ENCODE data around the gene PRPF39. TPM values are rescaled to one million over a fixed set of nuclear protein-coding genes. Genes with fewer than 3 reads are reported as not detected.

Gene PRPF39
- polyA plus RNA-seq, 4 donors: 12.1 to 59.9 (median 32.0) TPM

DNA sequence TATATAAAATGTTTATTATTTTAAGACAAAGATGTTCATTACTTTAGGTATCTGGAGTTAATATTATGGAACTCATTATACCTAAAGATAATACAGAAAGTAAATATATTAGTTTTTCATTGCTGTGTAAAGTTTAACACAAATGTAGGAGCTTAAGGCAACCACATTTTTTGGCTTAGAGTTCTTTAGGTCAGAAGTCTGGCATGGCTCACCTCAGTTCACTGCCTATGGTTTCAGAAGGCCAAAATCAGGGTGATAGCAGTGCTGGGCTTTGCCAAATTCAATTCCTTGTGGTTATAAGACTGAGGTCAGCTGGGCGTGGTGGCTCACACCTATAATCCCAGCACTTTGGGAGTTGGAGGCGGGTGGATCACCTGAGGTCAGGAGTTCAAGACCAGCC, 35.5 kb upstream of the PRPF39 start:
- Histone ChIP-seq H3K27ac (ENCODE audit: low read depth in 1 of 3, low read length in 2 of 3) (no peak overlapping the region), H3K9me3 (ENCODE audit: control insufficient read depth in 2 of 2, insufficient read depth in 1 of 2, low read depth in 1 of 2, low read length in 1 of 2) (no peaks in the 10 kb centered on the region), H3K4me3 (ENCODE audit: low read depth in 1 of 3, low read length in 3 of 3) (no peak overlapping the region), H3K36me3 (ENCODE audit: control insufficient read depth in 3 of 3, insufficient read depth in 2 of 3, low read depth in 1 of 3, low read length in 3 of 3) (peaks cover 0 to 42% (median 3%) of the 10 kb centered on the region in 3 donors), H3K27me3 (ENCODE audit: control insufficient read depth in 3 of 3, insufficient read depth in 3 of 3, low read length in 3 of 3) (no peaks in the 10 kb centered on the region), H3K4me1 (ENCODE audit: control insufficient read depth in 3 of 3, insufficient read depth in 2 of 3, low read depth in 1 of 3, low read length in 2 of 3) (no peaks in the 10 kb centered on the region)
- FAIRE-seq (no peak), DNase-seq (no peak)
- WGBS, 3 donors: 84 to 98% (median 89%) methylated on average over 2 of the region's 2 CpGs

DNA sequence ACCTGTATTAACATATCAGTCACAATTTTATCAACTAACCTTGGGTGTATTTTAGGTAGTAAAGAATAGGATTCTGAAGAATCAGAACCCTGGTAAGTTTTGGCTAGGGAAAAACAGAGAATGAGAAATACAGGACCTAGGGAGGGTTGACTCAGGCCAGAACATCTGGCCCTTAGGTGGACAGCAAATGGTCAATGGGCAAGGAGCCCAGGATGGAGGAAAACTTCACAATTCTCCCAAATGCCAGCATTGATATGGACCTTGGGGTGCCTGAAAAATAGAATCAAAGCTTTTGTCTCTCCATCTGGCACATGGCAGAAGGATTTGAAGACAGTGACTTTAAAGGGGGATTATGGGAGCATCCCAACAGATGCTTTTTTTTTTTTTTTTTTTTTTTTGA, 32.7 kb upstream of the PRPF39 start:
- no peaks in the 10 kb centered on the region for H3K27me3 ChIP-seq (ENCODE audit: control insufficient read depth in 3 of 3, insufficient read depth in 3 of 3, low read length in 3 of 3)
- FAIRE-seq: no peak

DNA sequence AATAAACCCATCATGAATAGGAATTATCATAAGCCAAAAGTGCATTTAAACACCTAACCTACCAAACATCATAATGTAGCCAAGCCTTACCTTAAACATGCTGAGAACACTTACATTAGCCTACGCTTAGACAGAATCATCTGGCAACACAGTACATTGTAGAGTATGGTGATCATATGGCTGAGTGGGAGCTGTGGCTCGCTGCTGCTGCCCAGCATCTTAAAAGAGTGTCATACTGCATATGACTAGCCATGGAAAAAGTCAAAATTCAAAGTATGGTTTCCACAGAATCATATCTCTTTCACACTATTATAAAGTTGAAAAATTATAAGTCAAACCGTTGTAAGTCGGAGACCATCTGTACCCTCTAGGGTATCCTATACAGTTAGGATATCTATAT, 32.0 kb upstream of the PRPF39 start:
- H3K4me1 ChIP-seq (ENCODE audit: control insufficient read depth in 3 of 3, insufficient read depth in 2 of 3, low read depth in 1 of 3, low read length in 2 of 3): no peaks in the 10 kb centered on the region
- no peak overlapping the region for H3K27ac ChIP-seq (ENCODE audit: low read depth in 1 of 3, low read length in 2 of 3)
- no peak overlapping the region for H3K4me3 ChIP-seq (ENCODE audit: low read depth in 1 of 3, low read length in 3 of 3)
- no peaks in the 10 kb centered on the region for H3K9me3 ChIP-seq (ENCODE audit: control insufficient read depth in 2 of 2, insufficient read depth in 1 of 2, low read depth in 1 of 2, low read length in 1 of 2)
- no peak for DNase-seq
- peaks cover 2 to 39% (median 2%) of the 10 kb centered on the region in 3 donors for H3K36me3 ChIP-seq (ENCODE audit: control insufficient read depth in 3 of 3, insufficient read depth in 2 of 3, low read depth in 1 of 3, low read length in 3 of 3)
- no peaks in the 10 kb centered on the region for H3K27me3 ChIP-seq (ENCODE audit: control insufficient read depth in 3 of 3, insufficient read depth in 3 of 3, low read length in 3 of 3)
- WGBS, 3 donors: 93 to 97% (median 96%) methylated on average over 4 of the region's 4 CpGs
- no peak for FAIRE-seq

More for the DNA sequence above, 32.7 kb upstream of the PRPF39 start:
- Histone ChIP-seq H3K9me3 (ENCODE audit: control insufficient read depth in 2 of 2, insufficient read depth in 1 of 2, low read depth in 1 of 2, low read length in 1 of 2) (no peaks in the 10 kb centered on the region), H3K36me3 (ENCODE audit: control insufficient read depth in 3 of 3, insufficient read depth in 2 of 3, low read depth in 1 of 3, low read length in 3 of 3) (peaks cover 2 to 42% (median 2%) of the 10 kb centered on the region in 3 donors), H3K4me3 (ENCODE audit: low read depth in 1 of 3, low read length in 3 of 3) (no peak overlapping the region), H3K4me1 (ENCODE audit: control insufficient read depth in 3 of 3, insufficient read depth in 2 of 3, low read depth in 1 of 3, low read length in 2 of 3) (no peaks in the 10 kb centered on the region), H3K27ac (ENCODE audit: low read depth in 1 of 3, low read length in 2 of 3) (no peak overlapping the region)
- no peak for DNase-seq

DNA sequence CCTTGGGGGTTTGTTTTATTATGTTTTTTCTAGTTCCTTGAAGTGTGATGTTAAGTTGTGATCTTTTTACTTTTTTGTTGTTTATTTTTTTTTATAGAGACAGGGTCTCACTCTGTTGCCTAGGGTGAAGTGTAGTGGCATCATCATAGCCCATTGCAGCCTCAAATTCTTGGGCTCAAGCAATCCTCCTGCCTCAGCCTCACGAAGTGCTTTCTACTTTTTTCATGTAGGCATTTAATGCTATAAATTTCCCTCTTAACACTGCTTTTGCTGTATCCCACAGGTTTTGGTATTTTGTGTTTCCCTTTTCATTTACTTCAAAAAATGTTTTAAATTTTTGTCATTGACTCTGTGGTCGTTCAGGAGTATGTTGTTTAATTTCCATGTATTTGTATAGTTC, 26.6 kb upstream of the PRPF39 start:
- H3K9me3 ChIP-seq (ENCODE audit: control insufficient read depth in 2 of 2, insufficient read depth in 1 of 2, low read depth in 1 of 2, low read length in 1 of 2): no peaks in the 10 kb centered on the region
- WGBS, 3 donors: 89 to 92% (median 90%) methylated on average over 2 of the region's 2 CpGs
- no peak overlapping the region for H3K4me3 ChIP-seq (ENCODE audit: low read depth in 1 of 3, low read length in 3 of 3)
- H3K27ac ChIP-seq (ENCODE audit: low read depth in 1 of 3, low read length in 2 of 3): no peak overlapping the region
- H3K27me3 ChIP-seq (ENCODE audit: control insufficient read depth in 3 of 3, insufficient read depth in 3 of 3, low read length in 3 of 3): no peaks in the 10 kb centered on the region
- peaks cover 2 to 19% (median 2%) of the 10 kb centered on the region in 3 donors for H3K36me3 ChIP-seq (ENCODE audit: control insufficient read depth in 3 of 3, insufficient read depth in 2 of 3, low read depth in 1 of 3, low read length in 3 of 3)
- FAIRE-seq (no peak), DNase-seq (no peak)
- H3K4me1 ChIP-seq (ENCODE audit: control insufficient read depth in 3 of 3, insufficient read depth in 2 of 3, low read depth in 1 of 3, low read length in 2 of 3): no peaks in the 10 kb centered on the region

DNA sequence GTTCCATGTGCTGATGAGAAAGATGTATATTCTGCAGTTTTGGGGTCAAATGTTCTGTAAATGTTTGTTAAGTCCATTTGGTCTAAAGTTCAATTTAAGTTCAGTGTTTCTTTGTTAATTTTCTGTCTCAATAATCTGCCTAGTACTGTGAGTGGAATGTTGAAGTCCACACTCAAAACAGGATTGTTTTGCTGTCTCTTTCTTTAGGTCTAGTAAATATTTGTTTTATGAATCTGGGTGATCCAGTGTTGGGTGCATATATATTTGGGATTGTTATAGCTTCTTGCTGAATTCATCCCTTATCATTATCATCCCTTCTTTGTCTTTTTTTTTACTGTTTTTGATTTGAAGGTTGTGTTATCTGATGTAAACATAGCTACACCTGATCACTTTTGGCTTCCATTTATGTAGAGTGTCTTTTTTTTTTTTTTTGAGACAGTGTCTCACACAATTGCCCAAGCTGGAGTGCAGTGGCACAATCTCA, 26.0 kb upstream of the PRPF39 start:
- no peaks in the 10 kb centered on the region for H3K9me3 ChIP-seq (ENCODE audit: control insufficient read depth in 2 of 2, insufficient read depth in 1 of 2, low read depth in 1 of 2, low read length in 1 of 2)
- no peak for FAIRE-seq
- peaks cover 2 to 19% (median 2%) of the 10 kb centered on the region in 3 donors for H3K36me3 ChIP-seq (ENCODE audit: control insufficient read depth in 3 of 3, insufficient read depth in 2 of 3, low read depth in 1 of 3, low read length in 3 of 3)

DNA sequence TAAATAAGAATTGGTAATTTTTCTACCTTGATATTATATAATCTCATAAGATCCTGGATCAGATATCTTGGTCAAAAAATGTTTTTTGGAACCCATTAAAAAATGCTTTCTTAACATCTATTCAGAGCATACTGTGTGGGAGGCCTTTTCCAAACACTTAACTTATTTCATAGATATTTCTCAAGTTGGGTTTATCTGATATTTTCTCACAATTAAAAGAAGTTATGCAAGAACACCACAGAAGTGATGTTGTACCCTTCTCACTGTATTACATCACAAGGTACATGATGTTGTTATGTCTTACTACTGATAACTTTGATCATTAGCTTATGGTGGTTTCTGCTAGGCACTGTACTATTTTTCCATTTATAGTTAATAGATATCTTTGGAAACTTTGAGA, 23.4 kb upstream of the PRPF39 start:
- Histone ChIP-seq H3K4me1 (ENCODE audit: control insufficient read depth in 3 of 3, insufficient read depth in 2 of 3, low read depth in 1 of 3, low read length in 2 of 3) (no peaks in the 10 kb centered on the region), H3K36me3 (ENCODE audit: control insufficient read depth in 3 of 3, insufficient read depth in 2 of 3, low read depth in 1 of 3, low read length in 3 of 3) (peaks cover 0 to 14% (median 0%) of the 10 kb centered on the region in 3 donors), H3K9me3 (ENCODE audit: control insufficient read depth in 2 of 2, insufficient read depth in 1 of 2, low read depth in 1 of 2, low read length in 1 of 2) (peaks cover 0 to 4% of the 10 kb centered on the region in 2 donors), H3K27ac (ENCODE audit: low read depth in 1 of 3, low read length in 2 of 3) (no peak overlapping the region), H3K27me3 (ENCODE audit: control insufficient read depth in 3 of 3, insufficient read depth in 3 of 3, low read length in 3 of 3) (no peaks in the 10 kb centered on the region), H3K4me3 (ENCODE audit: low read depth in 1 of 3, low read length in 3 of 3) (no peak overlapping the region)
- FAIRE-seq: no peak
- no peak for DNase-seq

More for the DNA sequence above, 26.0 kb upstream of the PRPF39 start:
- no peak for DNase-seq
- no peak overlapping the region for H3K27ac ChIP-seq (ENCODE audit: low read depth in 1 of 3, low read length in 2 of 3)
- no peak overlapping the region for H3K4me3 ChIP-seq (ENCODE audit: low read depth in 1 of 3, low read length in 3 of 3)
- no peaks in the 10 kb centered on the region for H3K27me3 ChIP-seq (ENCODE audit: control insufficient read depth in 3 of 3, insufficient read depth in 3 of 3, low read length in 3 of 3)
- H3K4me1 ChIP-seq (ENCODE audit: control insufficient read depth in 3 of 3, insufficient read depth in 2 of 3, low read depth in 1 of 3, low read length in 2 of 3): no peaks in the 10 kb centered on the region

DNA sequence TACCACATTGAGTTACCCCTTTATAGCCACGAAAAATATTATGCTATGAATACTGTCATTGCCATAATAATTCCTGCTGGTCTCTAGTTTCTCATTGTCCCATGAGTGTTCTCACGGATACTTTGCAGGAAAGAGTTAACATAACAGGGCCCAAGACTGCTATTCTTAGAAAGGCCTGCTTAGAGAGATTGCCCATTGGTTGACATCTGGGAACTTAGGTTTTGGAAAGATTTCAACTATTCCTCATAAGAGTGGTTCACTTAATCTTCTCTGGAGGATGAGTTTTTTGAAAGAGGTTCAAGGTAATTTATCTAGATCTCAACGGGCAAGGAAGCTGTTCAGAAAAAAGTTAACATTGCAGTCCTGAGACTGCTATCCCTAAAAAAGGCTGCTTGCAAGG, 18.4 kb upstream of the PRPF39 start:
- Histone ChIP-seq H3K36me3 (ENCODE audit: control insufficient read depth in 3 of 3, insufficient read depth in 2 of 3, low read depth in 1 of 3, low read length in 3 of 3) (peaks cover 0 to 7% (median 2%) of the 10 kb centered on the region in 3 donors), H3K27ac (ENCODE audit: low read depth in 1 of 3, low read length in 2 of 3) (no peak overlapping the region), H3K27me3 (ENCODE audit: control insufficient read depth in 3 of 3, insufficient read depth in 3 of 3, low read length in 3 of 3) (no peaks in the 10 kb centered on the region), H3K9me3 (ENCODE audit: control insufficient read depth in 2 of 2, insufficient read depth in 1 of 2, low read depth in 1 of 2, low read length in 1 of 2) (peaks cover 0 to 4% of the 10 kb centered on the region in 2 donors), H3K4me3 (ENCODE audit: low read depth in 1 of 3, low read length in 3 of 3) (no peak overlapping the region), H3K4me1 (ENCODE audit: control insufficient read depth in 3 of 3, insufficient read depth in 2 of 3, low read depth in 1 of 3, low read length in 2 of 3) (no peaks in the 10 kb centered on the region)
- DNase-seq: no peak
- 67 to 88% (median 86%) methylated on average over 3 of the region's 3 CpGs for WGBS, 3 donors
- FAIRE-seq: no peak

DNA sequence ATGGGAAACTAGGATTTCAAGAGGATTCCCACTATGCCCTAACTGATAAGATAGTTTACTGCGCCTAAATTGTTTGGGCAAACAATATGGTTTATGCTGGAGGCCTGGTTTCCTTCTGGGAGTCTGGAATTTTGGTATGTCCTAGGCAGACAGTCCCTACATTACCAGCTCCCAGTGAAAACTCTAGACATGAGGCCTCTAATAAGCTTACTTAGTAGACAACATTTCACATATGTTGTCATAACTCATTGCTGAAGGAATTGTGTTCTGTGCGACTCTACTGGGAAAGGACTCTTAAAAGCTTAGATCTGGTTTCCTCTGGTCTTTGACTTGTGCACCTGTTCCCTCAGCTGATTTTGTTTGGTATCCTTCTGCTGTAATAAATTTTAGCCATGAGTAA, 18.0 kb upstream of the PRPF39 start:
- DNase-seq (no peak), FAIRE-seq (no peak)
- Histone ChIP-seq H3K27ac (ENCODE audit: low read depth in 1 of 3, low read length in 2 of 3) (no peak overlapping the region), H3K4me3 (ENCODE audit: low read depth in 1 of 3, low read length in 3 of 3) (no peak overlapping the region), H3K9me3 (ENCODE audit: control insufficient read depth in 2 of 2, insufficient read depth in 1 of 2, low read depth in 1 of 2, low read length in 1 of 2) (peaks cover 0 to 4% of the 10 kb centered on the region in 2 donors), H3K36me3 (ENCODE audit: control insufficient read depth in 3 of 3, insufficient read depth in 2 of 3, low read depth in 1 of 3, low read length in 3 of 3) (peaks cover 0 to 8% (median 2%) of the 10 kb centered on the region in 3 donors), H3K27me3 (ENCODE audit: control insufficient read depth in 3 of 3, insufficient read depth in 3 of 3, low read length in 3 of 3) (no peaks in the 10 kb centered on the region), H3K4me1 (ENCODE audit: control insufficient read depth in 3 of 3, insufficient read depth in 2 of 3, low read depth in 1 of 3, low read length in 2 of 3) (no peaks in the 10 kb centered on the region)
- WGBS, 3 donors: 71 to 93% (median 90%) methylated on average over 2 of the region's 2 CpGs

DNA sequence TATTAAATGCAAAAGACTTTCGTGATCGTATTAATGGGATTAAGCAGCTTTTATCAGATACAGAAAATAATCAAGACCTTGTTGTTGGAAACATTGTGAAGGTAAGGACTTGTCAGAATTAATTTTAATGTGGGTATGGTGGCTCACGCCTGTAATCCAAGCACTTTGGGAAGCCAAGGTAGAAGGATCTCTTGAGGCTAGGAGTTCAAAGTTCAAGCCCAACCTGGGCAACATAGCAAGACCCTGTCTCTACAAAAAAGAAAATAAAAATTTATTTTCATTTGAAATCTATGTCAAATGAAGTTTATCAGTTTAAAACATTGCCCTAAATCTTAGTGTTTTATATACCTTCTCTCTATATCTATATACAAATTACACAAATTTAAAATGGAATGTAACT, 17.2 kb upstream of the PRPF39 start:
- Histone ChIP-seq H3K4me3 (ENCODE audit: low read depth in 1 of 3, low read length in 3 of 3) (no peak overlapping the region), H3K9me3 (ENCODE audit: control insufficient read depth in 2 of 2, insufficient read depth in 1 of 2, low read depth in 1 of 2, low read length in 1 of 2) (peaks cover 0 to 4% of the 10 kb centered on the region in 2 donors), H3K4me1 (ENCODE audit: control insufficient read depth in 3 of 3, insufficient read depth in 2 of 3, low read depth in 1 of 3, low read length in 2 of 3) (no peaks in the 10 kb centered on the region), H3K36me3 (ENCODE audit: control insufficient read depth in 3 of 3, insufficient read depth in 2 of 3, low read depth in 1 of 3, low read length in 3 of 3) (peaks cover 0 to 11% (median 2%) of the 10 kb centered on the region in 3 donors), H3K27me3 (ENCODE audit: control insufficient read depth in 3 of 3, insufficient read depth in 3 of 3, low read length in 3 of 3) (no peaks in the 10 kb centered on the region), H3K27ac (ENCODE audit: low read depth in 1 of 3, low read length in 2 of 3) (no peak overlapping the region)
- FAIRE-seq: no peak
- no peak for DNase-seq
- WGBS, 3 donors: 98 to 100% (median 100%) methylated on average over 3 of the region's 3 CpGs
